COLO668 (cell line): ENCODE results near the gene TCFL5.

Source experiments
- DNase-seq: peaks from one replicate; lab custom pipeline; 2025; ENCODE audit not compliant: unreplicated experiment; lab: John Stamatoyannopoulos, UW

The TCFL5 gene

GRCh38 chr20:62861726-62862336, at the start of gene TCFL5:
Gene TCFL5 (minus strand): TSS chr20:62861822. CDS start chr20:62861670, 152 bp downstream.
- peak; percentile 97 for DNase-seq

GRCh38 chr20:62910777-62911497, 49.3 kb upstream of the TCFL5 start:
- no peak for DNase-seq

GRCh38 chr20:62910217-62910766, 48.7 kb upstream of the TCFL5 start:
- no peak for DNase-seq

- peak; percentile 85 for DNase-seq
Measured at GRCh38 chr20:62908971-62909791, 47.6 kb upstream of the TCFL5 start.

GRCh38 chr20:62907384-62908317, 46.0 kb upstream of the TCFL5 start:
- no peak for DNase-seq

- no peak for DNase-seq
Measured at GRCh38 chr20:62906647-62907375, 45.2 kb upstream of the TCFL5 start.

GRCh38 chr20:62906209-62906608, 44.6 kb upstream of the TCFL5 start:
- no peak for DNase-seq

GRCh38 chr20:62905536-62906117, 44.0 kb upstream of the TCFL5 start:
- DNase-seq = no peak

- DNase-seq = no peak
Measured at GRCh38 chr20:62902926-62903615, 41.4 kb upstream of the TCFL5 start.

- no peak for DNase-seq
Measured at GRCh38 chr20:62901891-62902290, 40.3 kb upstream of the TCFL5 start.

GRCh38 chr20:62900692-62901584, 39.3 kb upstream of the TCFL5 start:
- peak; percentile 46 for DNase-seq

- DNase-seq = peak; percentile 61
Measured at GRCh38 chr20:62900052-62900691, 38.5 kb upstream of the TCFL5 start.

- DNase-seq = no peak
Measured at GRCh38 chr20:62899633-62900051, 38.0 kb upstream of the TCFL5 start.

- no peak for DNase-seq
Measured at GRCh38 chr20:62898970-62899632, 37.5 kb upstream of the TCFL5 start.

- no peak for DNase-seq
Measured at GRCh38 chr20:62898093-62898964, 36.7 kb upstream of the TCFL5 start.

- DNase-seq = no peak
Measured at GRCh38 chr20:62897666-62898065, 36.0 kb upstream of the TCFL5 start.
